PC-3 (cell line): ENCODE measurements around the gene DENND1B.

ENCODE experiments used
- CTCF ChIP-seq: fragments of 300-600 bp; sonication (generic); conservative IDR thresholded peaks from 2 replicates; pipeline ENCODE4 v1.5.1; 2017; ENCODE audit warnings: antibody characterized with exemption, low read depth, mild to moderate bottlenecking, low read length
- EZH2 ChIP-seq: fragments of 300-600 bp; sonication (generic); IDR thresholded peaks from one replicate; pipeline ENCODE4 v1.6.1; 2017; ENCODE audit warnings: antibody characterized with exemption, mild to moderate bottlenecking, low read length; ENCODE audit not compliant: unreplicated experiment
- EZH2phosphoT487 ChIP-seq: fragments of 300-600 bp; sonication (generic); IDR thresholded peaks from 2 replicates; pipeline ENCODE4 v1.6.1; 2018; ENCODE audit warnings: mild to moderate bottlenecking, antibody characterized with exemption, low read length, borderline replicate concordance

- TF ChIP-seq CTCF (no peak), EZH2phosphoT487 (no peak), EZH2 (no peak)
Measured at GRCh38 chr1:197814306-197814705, 39.0 kb upstream of the DENND1B start.
